Fibroblast of villous mesenchyme (primary cell): Measurements from ENCODE around the gene OSMR. TPM values are rescaled to one million over a fixed set of nuclear protein-coding genes. Genes with fewer than 3 reads are reported as not detected.
"Not testable (repeated sequence)": the region's sequence is repeated elsewhere in the genome, so short reads cannot be mapped to it uniquely, and the experiment has no call there.

Experiments used
- DNase-seq: peaks from one replicate; pipeline ENCODE4 v3.0.0-alpha.2; 2010; ENCODE audit warnings: low read depth
- H3K4me3 ChIP-seq: 2 replicates; pipeline ENCODE4 v1.5.1; 2011; ENCODE audit warnings: low read depth, mild to moderate bottlenecking, low read length
- CTCF ChIP-seq: IDR thresholded peaks from 2 replicates; pipeline ENCODE4 v1.5.1; 2012; ENCODE audit warnings: low read depth, mild to moderate bottlenecking, low read length; ENCODE audit not compliant: insufficient read depth
- total RNA-seq: library from RNA; depleted of rRNA; stranded (reverse); fragments of >200 nt; gene quantifications from 2 replicates; pipeline ENCODE4 v1.2.3, GENCODE V29; 2012

Gene OSMR
- total RNA-seq, 1 donor = 114 TPM

GRCh38 chr5:38858839-38859238 lies 13.0 kb downstream of the OSMR start:
- H3K4me3 ChIP-seq = no peak overlapping the region
- no peak for DNase-seq
- no peak for TF ChIP-seq CTCF

- not testable (repeated sequence) for DNase-seq, H3K4me3 ChIP-seq
These were observed 16.4 kb downstream of the OSMR start for GRCh38 chr5:38861986-38862770.

GRCh38 chr5:38866362-38867031 lies 20.7 kb downstream of the OSMR start:
- DNase-seq = peak; percentile 19
- TF ChIP-seq CTCF = no peak
- no peak overlapping the region for H3K4me3 ChIP-seq

- TF ChIP-seq CTCF = no peak
These were observed 21.2 kb downstream of the OSMR start for GRCh38 chr5:38867032-38867398.

GRCh38 chr5:38867416-38867815 lies 21.6 kb downstream of the OSMR start:
- no peak overlapping the region for H3K4me3 ChIP-seq
- DNase-seq = no peak
- TF ChIP-seq CTCF = no peak

More at GRCh38 chr5:38867032-38867398, 21.2 kb downstream of the OSMR start:
- H3K4me3 ChIP-seq = no peak overlapping the region
- DNase-seq = no peak

- TF ChIP-seq CTCF = no peak
- DNase-seq = no peak
- no peak overlapping the region for H3K4me3 ChIP-seq
These were observed 24.8 kb downstream of the OSMR start for GRCh38 chr5:38870595-38870994.

- DNase-seq = peak; percentile 30
- H3K4me3 ChIP-seq = no peak overlapping the region
- TF ChIP-seq CTCF = no peak
These were observed 25.3 kb downstream of the OSMR start for GRCh38 chr5:38871058-38871605.
